GM12878 (cell line): Measurements from ENCODE around the gene RAD21L1. TPM values are rescaled to one million over a fixed set of nuclear protein-coding genes. Genes with fewer than 3 reads are reported as not detected.
A peak's percentile ranks its signal among the peaks of the same experiment; 100 is the strongest.

Experiments used
- ATAC-seq: fragments of 200-7000 bp; cut with Tn5 transposase; 3 replicates; pipeline ENCODE4 v1.9.1; 2020; ENCODE audit warnings: mild to moderate bottlenecking, moderate library complexity
- BruUV-seq: library from RNA; stranded (reverse); fragments of 400-500 nt; replicated peaks from 2 replicates; lab custom pipeline; 2021; lab: Mats Ljungman, UMichigan
- CTCF ChIA-PET: fragments of 300-600 bp; sonication (Branson Sonifier 250); formaldehyde crosslinking; extraction: SDS; loops from one replicate; lab custom pipeline; 2021; ENCODE audit warnings: inconsistent platforms; lab: Yijun Ruan, JAX
- POLR2A ChIA-PET: fragments of 350-600 bp; formaldehyde crosslinking; extraction: SDS; loops from one replicate; lab custom pipeline; 2021; ENCODE audit warnings: inconsistent platforms; lab: Charles Lee
- RAD21 ChIA-PET: fragments of 300-600 bp; sonication (Branson Sonifier 250); formaldehyde crosslinking; loops from one replicate; lab custom pipeline; 2023; ENCODE audit warnings: antibody characterized with exemption; ENCODE audit not compliant: unreplicated experiment; lab: Charles Lee
- SMC1A ChIA-PET: fragments of 300-600 bp; sonication (Branson Sonifier 250); formaldehyde crosslinking; loops from one replicate; lab custom pipeline; 2023; ENCODE audit not compliant: unreplicated experiment, uncharacterized antibody; lab: Charles Lee
- DNase-seq: peaks from one replicate; pipeline ENCODE4 v3.0.0-alpha.2; 2011; ENCODE audit warnings: low read depth, low spot score
- FAIRE-seq: peaks from 3 replicates; lab custom pipeline; 2011; peaks lifted over from hg19 to GRCh38; lab: Jason Lieb, UNC
- H2AFZ ChIP-seq: 2 replicates; pipeline ENCODE4 v1.6.0; 2011; ENCODE audit warnings: low read depth, low read length, control low read depth; ENCODE audit not compliant: control insufficient read depth
- H3K27ac ChIP-seq: 2 replicates; pipeline ENCODE4 v1.5.1; 2011; ENCODE audit warnings: control low read depth; ENCODE audit not compliant: control insufficient read depth, insufficient read depth
- H3K27me3 ChIP-seq, 2 experiments: replicated peaks in 1 of 2; 2 replicates each; pipeline versions ENCODE4 v1.6.0 to v1.6.1; 2011; ENCODE audit warnings: low read length in 1 of 2; ENCODE audit not compliant: control insufficient read depth in 2 of 2, insufficient read depth in 2 of 2
- H3K36me3 ChIP-seq, 2 experiments: 2 replicates each; pipeline ENCODE4 v1.5.1; 2011; ENCODE audit warnings: low read length in 1 of 2; ENCODE audit not compliant: control insufficient read depth in 2 of 2, insufficient read depth in 2 of 2
- H3K4me1 ChIP-seq: 2 replicates; pipeline ENCODE4 v1.6.1; 2011; ENCODE audit warnings: mild to moderate bottlenecking, low read length, moderate library complexity, mixed read lengths; ENCODE audit not compliant: control insufficient read depth, insufficient read depth
- H3K4me2 ChIP-seq: 2 replicates; pipeline ENCODE4 v1.6.0; 2011; ENCODE audit warnings: control low read depth; ENCODE audit not compliant: control insufficient read depth, insufficient read depth
- H3K4me3 ChIP-seq: fragments of 200-600 bp; sonication (generic); 2 replicates; pipeline ENCODE4 v1.5.1; 2016
- H3K79me2 ChIP-seq: 2 replicates; pipeline ENCODE4 v1.6.0; 2011; ENCODE audit warnings: low read length; ENCODE audit not compliant: control insufficient read depth, insufficient read depth
- H3K9ac ChIP-seq: 2 replicates; pipeline ENCODE4 v1.8.0; 2011; ENCODE audit warnings: low read length, control low read depth, mixed read lengths; ENCODE audit not compliant: control insufficient read depth, insufficient read depth
- H3K9me3 ChIP-seq: replicated peaks from 3 replicates; pipeline ENCODE4 v1.5.1; 2011; ENCODE audit warnings: mild to moderate bottlenecking, low read length; ENCODE audit not compliant: control insufficient read depth, insufficient read depth
- H4K20me1 ChIP-seq: 2 replicates; pipeline ENCODE4 v1.6.0; 2011; ENCODE audit not compliant: control insufficient read depth, insufficient read depth
- ATF2 ChIP-seq: IDR thresholded peaks from 2 replicates; pipeline ENCODE4 v1.6.1; 2012; ENCODE audit warnings: low read length, inconsistent platforms
- ATF7 ChIP-seq: fragments of 450-650 bp; IDR thresholded peaks from 2 replicates; pipeline ENCODE4 v1.6.1; 2016; ENCODE audit warnings: low read depth, mild to moderate bottlenecking
- CREB1 ChIP-seq: IDR thresholded peaks from 2 replicates; pipeline ENCODE4 v1.6.1; 2012; ENCODE audit warnings: low read depth, mild to moderate bottlenecking, inconsistent platforms
- HCFC1 ChIP-seq: fragments of 150-350 bp; IDR thresholded peaks from 2 replicates; pipeline ENCODE4 v1.6.1; 2014; ENCODE audit warnings: low read length
- HDAC2 ChIP-seq: fragments of 200-600 bp; sonication (generic); IDR thresholded peaks from 2 replicates; pipeline ENCODE4 v1.6.1; 2017
- HDAC6 ChIP-seq: fragments of 200-600 bp; sonication (generic); IDR thresholded peaks from one replicate; pipeline ENCODE4 v1.8.0; 2017; ENCODE audit warnings: antibody characterized with exemption; ENCODE audit not compliant: unreplicated experiment
- NR2C1 ChIP-seq: fragments of 450-650 bp; IDR thresholded peaks from 2 replicates; pipeline ENCODE4 v1.6.1; 2017; ENCODE audit warnings: antibody characterized with exemption, mild to moderate bottlenecking, moderate library complexity
- SUZ12 ChIP-seq: fragments of 200-600 bp; sonication (generic); IDR thresholded peaks from one replicate; pipeline ENCODE4 v1.6.1; 2018; ENCODE audit warnings: antibody characterized with exemption, mild to moderate bottlenecking; ENCODE audit not compliant: unreplicated experiment
- ZSCAN29 ChIP-seq: fragments of 450-650 bp; IDR thresholded peaks from 2 replicates; pipeline ENCODE4 v1.6.1; 2017; ENCODE audit warnings: mild to moderate bottlenecking, moderate library complexity
- WGBS: methylation state at CpG from one replicate; pipeline ENCODE4 v1.1.6; 2016; ENCODE audit warnings: low lambda C conversion rate; ENCODE audit not compliant: insufficient replicate concordance, insufficient coverage; ENCODE audit errors: missing lambda C conversion rate; 5-methylcytosine and 5-hydroxymethylcytosine counted together
- in situ Hi-C: fragments of 300-500 bp; cut with MboI; formaldehyde crosslinking; loops from 9 replicates; pipeline ENCODE4 v1.14.3; 2018; ENCODE audit warnings: mixed read lengths
- intact Hi-C: fragments of 100-400 bp; cut with micrococcal nuclease; formaldehyde crosslinking; loops from one replicate; pipeline ENCODE4 v1.14.2; 2022; ENCODE audit not compliant: unreplicated experiment
- polyA plus RNA-seq, 11 experiments: library from polyadenylated mRNA; depleted of rRNA in 4 of 11; unstranded in 6 of 11; stranded (reverse) in 5 of 11; fragments of >200 nt; fragmentation: Nextera tagmentation in 4 of 11; fragmentation: Illumina TruSeq in 1 of 11; extraction: Ambion mirVana in 4 of 11; extraction: Trizol in 1 of 11; gene quantifications; 1 replicate in 1 of 11; 2 replicates in 10 of 11; pipeline versions ENCODE4 v1.2.1 to v1.2.3, GENCODE V29; 2011 to 2016; ENCODE audit warnings: inconsistent platforms in 2 of 11, missing spikeins in 2 of 11, low read depth in 1 of 11
- total RNA-seq, 4 experiments: library from RNA; depleted of rRNA in 3 of 4; stranded (reverse); fragments of >200 nt in 3 of 4; fragmentation: Illumina TruSeq in 1 of 4; extraction: Trizol in 1 of 4; gene quantifications; 2 replicates each; pipeline versions ENCODE4 v1.2.1 to v1.2.3, GENCODE V29; 2013 to 2021

RAD21L1 gene
- total and polyA plus RNA-seq, 10 of the 15 experiments (the other 5 are each of a cell fraction or from before 2014, with no cell fraction given): not detected

DNA sequence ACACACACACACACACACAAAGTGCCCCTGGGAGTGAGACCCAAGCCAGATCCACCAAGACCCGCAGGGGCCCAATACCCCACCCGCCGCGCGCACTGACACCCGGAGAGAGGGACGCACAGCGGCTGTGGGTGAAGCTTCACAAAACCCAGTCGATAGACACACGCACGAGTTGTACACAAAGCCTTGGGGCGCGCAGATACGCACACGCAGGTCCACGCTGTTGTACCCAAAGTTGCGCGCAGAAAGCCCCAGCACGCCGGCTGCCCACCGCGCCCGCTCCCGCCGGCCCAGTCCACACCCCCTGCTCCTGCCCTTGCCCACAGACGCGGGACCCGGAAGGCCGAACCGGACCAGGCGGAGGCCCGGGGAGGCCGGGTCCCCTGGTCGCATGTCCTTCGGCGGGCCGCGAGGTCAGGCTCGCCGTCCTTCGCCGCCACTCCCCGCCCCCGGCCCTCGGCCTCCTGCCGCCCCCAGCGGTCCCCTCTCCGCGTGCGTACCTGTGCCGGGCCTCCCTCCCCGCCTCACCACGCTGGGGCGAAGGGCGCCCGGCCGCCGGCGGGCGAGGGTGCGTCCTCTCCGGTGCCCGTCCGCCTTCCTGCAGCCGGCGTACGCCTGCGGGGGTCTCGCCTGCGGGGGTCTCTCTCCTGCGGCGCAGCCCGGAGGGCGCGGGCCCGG, 41.1 kb upstream of the RAD21L1 start, which contains the start of gene TMEM74B:
TSS of gene TMEM74B (minus strand) at position 344 of the 678 bp plus-strand sequence. CDS start 1,180 bp downstream, outside the sequence.
- POLR2A ChIA-PET: no interaction called here
- DNase-seq (no peak), ATAC-seq (no peak), FAIRE-seq (no peak)
- TF ChIP-seq SUZ12 (peak; percentile 48), ATF7 (no peak), HDAC2 (no peak), HDAC6 (no peak), ZSCAN29 (no peak), HCFC1 (no peak), CREB1 (no peak), NR2C1 (no peak), ATF2 (no peak)
- no TSS peak for BruUV-seq
- intact Hi-C loops: no loop called here
- 31% methylated on average over 32 of the region's 76 CpGs for WGBS
- H2AFZ ChIP-seq: no peak within 1 kb of the TSS
- H3K4me2 ChIP-seq: no peak within 1 kb of the TSS; the same call in 1 of the 2 replicates
- CTCF ChIA-PET: no interaction called here
- no peaks in the 10 kb centered on the region for H3K9me3 ChIP-seq
- SMC1A ChIA-PET: interaction anchor here (1.1 kb wide), 1 partner anchor 13 kb away, joined by 3 read pairs; no protein-coding TSS in a partner anchor
- no peaks in the 10 kb centered on the region for H3K36me3 ChIP-seq
- H3K79me2 ChIP-seq: no peaks in the 10 kb centered on the region
- H3K4me1 ChIP-seq: no peaks in the 10 kb centered on the region
- RAD21 ChIA-PET: interaction anchor here (0.9 kb wide), 1 partner anchor 8 kb away, joined by 3 read pairs; no protein-coding TSS in a partner anchor
- no peak within 1 kb of the TSS for H3K27ac ChIP-seq
- no peak within 1 kb of the TSS for H3K9ac ChIP-seq
- H3K27me3 ChIP-seq: peaks cover 2 to 4% of the 10 kb centered on the region in 2 experiments; a peak in 3 of 4 replicates
- H3K4me3 ChIP-seq: no peak within 1 kb of the TSS
- no peaks in the 10 kb centered on the region for H4K20me1 ChIP-seq
- in situ Hi-C loops: no loop called here
